ENCODE results near the gene HPSE2.

DNA sequence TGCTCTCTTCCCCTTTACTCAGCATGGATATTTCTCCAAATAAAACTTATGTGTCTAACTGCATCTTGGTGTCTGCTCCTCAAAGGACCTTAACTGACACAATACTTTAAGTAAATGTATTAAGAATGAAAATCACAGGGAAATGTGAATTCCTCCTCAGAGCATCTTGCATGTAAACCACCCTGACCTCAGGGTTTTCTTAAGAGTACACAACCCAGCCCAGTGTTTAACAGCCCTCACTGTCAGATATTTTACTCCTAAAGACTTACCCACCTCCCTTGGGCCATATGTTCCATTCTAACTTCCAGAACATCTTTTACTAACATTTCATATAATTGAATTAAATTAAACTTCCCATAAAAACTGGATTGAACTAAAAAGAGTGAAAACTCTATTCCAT, 315.3 kb downstream of the HPSE2 start:
- TF ChIP-seq, protein P1, sequence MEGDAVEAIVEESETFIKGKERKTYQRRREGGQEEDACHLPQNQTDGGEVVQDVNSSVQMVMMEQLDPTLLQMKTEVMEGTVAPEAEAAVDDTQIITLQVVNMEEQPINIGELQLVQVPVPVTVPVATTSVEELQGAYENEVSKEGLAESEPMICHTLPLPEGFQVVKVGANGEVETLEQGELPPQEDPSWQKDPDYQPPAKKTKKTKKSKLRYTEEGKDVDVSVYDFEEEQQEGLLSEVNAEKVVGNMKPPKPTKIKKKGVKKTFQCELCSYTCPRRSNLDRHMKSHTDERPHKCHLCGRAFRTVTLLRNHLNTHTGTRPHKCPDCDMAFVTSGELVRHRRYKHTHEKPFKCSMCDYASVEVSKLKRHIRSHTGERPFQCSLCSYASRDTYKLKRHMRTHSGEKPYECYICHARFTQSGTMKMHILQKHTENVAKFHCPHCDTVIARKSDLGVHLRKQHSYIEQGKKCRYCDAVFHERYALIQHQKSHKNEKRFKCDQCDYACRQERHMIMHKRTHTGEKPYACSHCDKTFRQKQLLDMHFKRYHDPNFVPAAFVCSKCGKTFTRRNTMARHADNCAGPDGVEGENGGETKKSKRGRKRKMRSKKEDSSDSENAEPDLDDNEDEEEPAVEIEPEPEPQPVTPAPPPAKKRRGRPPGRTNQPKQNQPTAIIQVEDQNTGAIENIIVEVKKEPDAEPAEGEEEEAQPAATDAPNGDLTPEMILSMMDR (IDR thresholded peaks at IDR 0.05) = no peak
- TF ChIP-seq RFX5 (IDR thresholded peaks at IDR 0.05) (no peak), JUN (IDR thresholded peaks at IDR 0.05) (no peak), HOXB5 (CRISPR knock-in tag; IDR thresholded peaks at IDR 0.05) (no peak), MYC (IDR thresholded peaks at IDR 0.05; ENCODE audit: borderline replicate concordance, low read length) (no peak), SREBF2 (IDR thresholded peaks at IDR 0.05) (no peak)
- TF ChIP-seq, protein P2, sequence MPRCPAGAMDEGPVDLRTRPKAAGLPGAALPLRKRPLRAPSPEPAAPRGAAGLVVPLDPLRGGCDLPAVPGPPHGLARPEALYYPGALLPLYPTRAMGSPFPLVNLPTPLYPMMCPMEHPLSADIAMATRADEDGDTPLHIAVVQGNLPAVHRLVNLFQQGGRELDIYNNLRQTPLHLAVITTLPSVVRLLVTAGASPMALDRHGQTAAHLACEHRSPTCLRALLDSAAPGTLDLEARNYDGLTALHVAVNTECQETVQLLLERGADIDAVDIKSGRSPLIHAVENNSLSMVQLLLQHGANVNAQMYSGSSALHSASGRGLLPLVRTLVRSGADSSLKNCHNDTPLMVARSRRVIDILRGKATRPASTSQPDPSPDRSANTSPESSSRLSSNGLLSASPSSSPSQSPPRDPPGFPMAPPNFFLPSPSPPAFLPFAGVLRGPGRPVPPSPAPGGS (IDR thresholded peaks at IDR 0.05) = no peak
- TF ChIP-seq, protein P3, sequence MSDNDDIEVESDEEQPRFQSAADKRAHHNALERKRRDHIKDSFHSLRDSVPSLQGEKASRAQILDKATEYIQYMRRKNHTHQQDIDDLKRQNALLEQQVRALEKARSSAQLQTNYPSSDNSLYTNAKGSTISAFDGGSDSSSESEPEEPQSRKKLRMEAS (IDR thresholded peaks at IDR 0.05) = no peak

All from A549 (cell line).